HEK293 (cell line): ENCODE measurements around the gene UCHL1.

Source experiments
- KLF16 ChIP-seq: fragments of 450-650 bp; formaldehyde crosslinking; IDR thresholded peaks from 2 replicates; pipeline ENCODE4 v1.5.1; 2017; ENCODE audit warnings: missing biosample characterization, missing genetic modification characterization
- KLF8 ChIP-seq: fragments of 450-650 bp; formaldehyde crosslinking; IDR thresholded peaks from 2 replicates; pipeline ENCODE4 v1.5.1; 2016; ENCODE audit warnings: missing biosample characterization, missing genetic modification characterization
- MYNN ChIP-seq: fragments of 450-650 bp; formaldehyde crosslinking; IDR thresholded peaks from 2 replicates; pipeline ENCODE4 v1.5.1; 2016; ENCODE audit warnings: missing biosample characterization, missing genetic modification characterization, borderline replicate concordance
- MZF1 ChIP-seq: fragments of 450-650 bp; formaldehyde crosslinking; IDR thresholded peaks from 2 replicates; pipeline ENCODE4 v1.5.1; 2017; ENCODE audit warnings: missing biosample characterization, missing genetic modification characterization, borderline replicate concordance
- OSR2 ChIP-seq: fragments of 450-650 bp; formaldehyde crosslinking; IDR thresholded peaks from 2 replicates; pipeline ENCODE4 v1.5.1; 2016; ENCODE audit warnings: missing biosample characterization, missing genetic modification characterization
- SP7 ChIP-seq: fragments of 450-650 bp; formaldehyde crosslinking; IDR thresholded peaks from 2 replicates; pipeline ENCODE4 v1.5.1; 2016; ENCODE audit warnings: missing biosample characterization, missing genetic modification characterization
- YY2 ChIP-seq: fragments of 450-650 bp; formaldehyde crosslinking; IDR thresholded peaks from 2 replicates; pipeline ENCODE4 v1.5.1; 2016; ENCODE audit warnings: missing biosample characterization, missing genetic modification characterization
- ZBTB20 ChIP-seq: fragments of 450-650 bp; formaldehyde crosslinking; IDR thresholded peaks from 2 replicates; pipeline ENCODE4 v1.5.1; 2016; ENCODE audit warnings: missing biosample characterization, missing genetic modification characterization
- ZBTB48 ChIP-seq: fragments of 450-650 bp; formaldehyde crosslinking; IDR thresholded peaks from 2 replicates; pipeline ENCODE4 v1.5.1; 2016; ENCODE audit warnings: missing biosample characterization, missing genetic modification characterization
- ZFP69B ChIP-seq: fragments of 450-650 bp; formaldehyde crosslinking; IDR thresholded peaks from 2 replicates; pipeline ENCODE4 v1.5.1; 2016; ENCODE audit warnings: missing biosample characterization, missing genetic modification characterization
- ZNF112 ChIP-seq: fragments of 450-650 bp; formaldehyde crosslinking; IDR thresholded peaks from 2 replicates; pipeline ENCODE4 v1.5.0; 2017; ENCODE audit warnings: missing biosample characterization, missing genetic modification characterization
- ZNF121 ChIP-seq: fragments of 450-650 bp; formaldehyde crosslinking; IDR thresholded peaks from 2 replicates; pipeline ENCODE4 v1.5.1; 2016; ENCODE audit warnings: missing biosample characterization, missing genetic modification characterization
- ZNF133 ChIP-seq: fragments of 450-650 bp; formaldehyde crosslinking; IDR thresholded peaks from 2 replicates; pipeline ENCODE4 v1.5.1; 2016; ENCODE audit warnings: missing biosample characterization, missing genetic modification characterization
- ZNF157 ChIP-seq: fragments of 450-650 bp; formaldehyde crosslinking; IDR thresholded peaks from 2 replicates; pipeline ENCODE4 v1.5.1; 2016; ENCODE audit warnings: missing biosample characterization, missing genetic modification characterization
- ZNF174 ChIP-seq: fragments of 450-650 bp; formaldehyde crosslinking; IDR thresholded peaks from 2 replicates; pipeline ENCODE4 v1.5.0; 2017; ENCODE audit warnings: missing biosample characterization, mild to moderate bottlenecking, missing genetic modification characterization
- ZNF324 ChIP-seq: fragments of 450-650 bp; formaldehyde crosslinking; IDR thresholded peaks from 2 replicates; pipeline ENCODE4 v1.5.1; 2016; ENCODE audit warnings: missing biosample characterization, missing genetic modification characterization
- ZNF423 ChIP-seq: fragments of 450-650 bp; formaldehyde crosslinking; IDR thresholded peaks from 2 replicates; pipeline ENCODE4 v1.5.1; 2016; ENCODE audit warnings: missing biosample characterization, missing genetic modification characterization
- ZNF433 ChIP-seq: fragments of 450-650 bp; formaldehyde crosslinking; IDR thresholded peaks from 2 replicates; pipeline ENCODE4 v1.5.1; 2016; ENCODE audit warnings: missing biosample characterization, missing genetic modification characterization, low read depth
- ZNF514 ChIP-seq: fragments of 450-650 bp; formaldehyde crosslinking; IDR thresholded peaks from 2 replicates; pipeline ENCODE4 v1.5.1; 2016; ENCODE audit warnings: missing biosample characterization, missing genetic modification characterization
- ZNF549 ChIP-seq: fragments of 450-650 bp; IDR thresholded peaks from 2 replicates; pipeline ENCODE4 v1.5.1; 2018; ENCODE audit warnings: missing biosample characterization, missing genetic modification characterization, mild to moderate bottlenecking, inconsistent platforms, moderate library complexity
- ZNF560 ChIP-seq: fragments of 450-650 bp; formaldehyde crosslinking; IDR thresholded peaks from 2 replicates; pipeline ENCODE4 v1.5.1; 2017; ENCODE audit warnings: missing biosample characterization, missing genetic modification characterization, borderline replicate concordance
- ZNF585B ChIP-seq: fragments of 450-650 bp; formaldehyde crosslinking; IDR thresholded peaks from 2 replicates; pipeline ENCODE4 v1.5.1; 2016; ENCODE audit warnings: missing biosample characterization, missing genetic modification characterization
- ZNF76 ChIP-seq: fragments of 450-650 bp; formaldehyde crosslinking; IDR thresholded peaks from 2 replicates; pipeline ENCODE4; 2016; ENCODE audit warnings: low read depth, missing biosample characterization, missing genetic modification characterization, borderline replicate concordance
- TF ChIP-seq, protein P1 (sequence below): fragments of 450-650 bp; formaldehyde crosslinking; IDR thresholded peaks from 2 replicates; pipeline ENCODE4 v1.5.1; 2016; ENCODE audit warnings: missing biosample characterization, missing genetic modification characterization, borderline replicate concordance
- TF ChIP-seq, protein P2 (sequence below): fragments of 450-650 bp; formaldehyde crosslinking; IDR thresholded peaks from 2 replicates; pipeline ENCODE4 v1.5.1; 2016; ENCODE audit warnings: missing biosample characterization, missing genetic modification characterization
- TF ChIP-seq, protein P3 (sequence below): IDR thresholded peaks from 2 replicates; pipeline ENCODE4 v1.6.1; 2011; ENCODE audit warnings: mild to moderate bottlenecking, low read depth, low read length, borderline replicate concordance
- TF ChIP-seq, protein P4 (sequence below): fragments of 450-650 bp; formaldehyde crosslinking; IDR thresholded peaks from 2 replicates; pipeline ENCODE4 v1.5.1; 2016; ENCODE audit warnings: missing biosample characterization, missing genetic modification characterization
- TF ChIP-seq, protein P5 (sequence below): fragments of 450-650 bp; formaldehyde crosslinking; IDR thresholded peaks from 2 replicates; pipeline ENCODE4 v1.5.1; 2016; ENCODE audit warnings: missing biosample characterization, missing genetic modification characterization
- TF ChIP-seq, protein P6 (sequence below): fragments of 450-650 bp; formaldehyde crosslinking; IDR thresholded peaks from 2 replicates; pipeline ENCODE4; 2016; ENCODE audit warnings: missing biosample characterization, missing genetic modification characterization
- TF ChIP-seq, protein P7 (sequence below): fragments of 450-650 bp; formaldehyde crosslinking; IDR thresholded peaks from 2 replicates; pipeline ENCODE4 v1.5.1; 2016; ENCODE audit warnings: missing biosample characterization, missing genetic modification characterization

Gene UCHL1

DNA sequence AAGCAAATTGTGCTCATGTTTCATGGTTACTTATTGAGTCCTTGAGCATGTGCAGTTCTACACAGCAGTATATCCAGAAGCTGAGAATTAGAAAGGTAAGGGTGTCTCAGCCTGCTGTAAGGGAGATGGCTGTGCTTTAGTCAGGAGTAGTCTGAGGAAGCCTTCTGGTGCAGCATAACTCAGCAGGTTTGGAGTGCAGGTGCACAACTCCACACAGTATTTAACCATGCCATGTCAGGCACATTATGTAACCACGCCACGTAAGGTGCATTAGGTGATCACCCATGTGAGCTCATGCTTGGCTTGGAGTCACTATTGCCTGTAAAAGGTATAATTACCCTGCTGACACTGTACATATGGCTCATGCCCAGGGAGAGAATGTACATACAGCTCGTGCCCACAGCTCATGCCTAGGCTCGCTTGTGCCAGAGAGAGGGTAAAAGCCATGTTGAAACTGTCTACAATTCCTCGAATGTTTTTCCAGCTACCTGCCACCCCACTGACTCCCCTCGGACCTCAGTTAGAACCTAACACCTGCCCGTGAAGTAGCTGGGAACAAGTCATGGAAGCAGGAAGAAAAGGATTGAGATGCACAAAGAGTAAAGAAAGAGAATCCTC is 37.8 kb downstream of the UCHL1 start (continued):
- TF ChIP-seq, protein P1, sequence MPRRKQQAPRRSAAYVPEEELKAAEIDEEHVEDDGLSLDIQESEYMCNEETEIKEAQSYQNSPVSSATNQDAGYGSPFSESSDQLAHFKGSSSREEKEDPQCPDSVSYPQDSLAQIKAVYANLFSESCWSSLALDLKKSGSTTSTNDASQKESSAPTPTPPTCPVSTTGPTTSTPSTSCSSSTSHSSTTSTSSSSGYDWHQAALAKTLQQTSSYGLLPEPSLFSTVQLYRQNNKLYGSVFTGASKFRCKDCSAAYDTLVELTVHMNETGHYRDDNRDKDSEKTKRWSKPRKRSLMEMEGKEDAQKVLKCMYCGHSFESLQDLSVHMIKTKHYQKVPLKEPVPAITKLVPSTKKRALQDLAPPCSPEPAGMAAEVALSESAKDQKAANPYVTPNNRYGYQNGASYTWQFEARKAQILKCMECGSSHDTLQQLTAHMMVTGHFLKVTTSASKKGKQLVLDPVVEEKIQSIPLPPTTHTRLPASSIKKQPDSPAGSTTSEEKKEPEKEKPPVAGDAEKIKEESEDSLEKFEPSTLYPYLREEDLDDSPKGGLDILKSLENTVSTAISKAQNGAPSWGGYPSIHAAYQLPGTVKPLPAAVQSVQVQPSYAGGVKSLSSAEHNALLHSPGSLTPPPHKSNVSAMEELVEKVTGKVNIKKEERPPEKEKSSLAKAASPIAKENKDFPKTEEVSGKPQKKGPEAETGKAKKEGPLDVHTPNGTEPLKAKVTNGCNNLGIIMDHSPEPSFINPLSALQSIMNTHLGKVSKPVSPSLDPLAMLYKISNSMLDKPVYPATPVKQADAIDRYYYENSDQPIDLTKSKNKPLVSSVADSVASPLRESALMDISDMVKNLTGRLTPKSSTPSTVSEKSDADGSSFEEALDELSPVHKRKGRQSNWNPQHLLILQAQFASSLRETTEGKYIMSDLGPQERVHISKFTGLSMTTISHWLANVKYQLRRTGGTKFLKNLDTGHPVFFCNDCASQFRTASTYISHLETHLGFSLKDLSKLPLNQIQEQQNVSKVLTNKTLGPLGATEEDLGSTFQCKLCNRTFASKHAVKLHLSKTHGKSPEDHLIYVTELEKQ (tag by site-specific recombination), result no peak
- TF ChIP-seq MZF1 (tag by site-specific recombination), result no peak
- TF ChIP-seq, protein P2, sequence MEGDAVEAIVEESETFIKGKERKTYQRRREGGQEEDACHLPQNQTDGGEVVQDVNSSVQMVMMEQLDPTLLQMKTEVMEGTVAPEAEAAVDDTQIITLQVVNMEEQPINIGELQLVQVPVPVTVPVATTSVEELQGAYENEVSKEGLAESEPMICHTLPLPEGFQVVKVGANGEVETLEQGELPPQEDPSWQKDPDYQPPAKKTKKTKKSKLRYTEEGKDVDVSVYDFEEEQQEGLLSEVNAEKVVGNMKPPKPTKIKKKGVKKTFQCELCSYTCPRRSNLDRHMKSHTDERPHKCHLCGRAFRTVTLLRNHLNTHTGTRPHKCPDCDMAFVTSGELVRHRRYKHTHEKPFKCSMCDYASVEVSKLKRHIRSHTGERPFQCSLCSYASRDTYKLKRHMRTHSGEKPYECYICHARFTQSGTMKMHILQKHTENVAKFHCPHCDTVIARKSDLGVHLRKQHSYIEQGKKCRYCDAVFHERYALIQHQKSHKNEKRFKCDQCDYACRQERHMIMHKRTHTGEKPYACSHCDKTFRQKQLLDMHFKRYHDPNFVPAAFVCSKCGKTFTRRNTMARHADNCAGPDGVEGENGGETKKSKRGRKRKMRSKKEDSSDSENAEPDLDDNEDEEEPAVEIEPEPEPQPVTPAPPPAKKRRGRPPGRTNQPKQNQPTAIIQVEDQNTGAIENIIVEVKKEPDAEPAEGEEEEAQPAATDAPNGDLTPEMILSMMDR (tag by site-specific recombination), result no peak
- TF ChIP-seq ZBTB20, result no peak
- TF ChIP-seq ZNF560 (tag by site-specific recombination), result no peak
- TF ChIP-seq ZNF324 (tag by site-specific recombination), result no peak
- TF ChIP-seq, protein P3, sequence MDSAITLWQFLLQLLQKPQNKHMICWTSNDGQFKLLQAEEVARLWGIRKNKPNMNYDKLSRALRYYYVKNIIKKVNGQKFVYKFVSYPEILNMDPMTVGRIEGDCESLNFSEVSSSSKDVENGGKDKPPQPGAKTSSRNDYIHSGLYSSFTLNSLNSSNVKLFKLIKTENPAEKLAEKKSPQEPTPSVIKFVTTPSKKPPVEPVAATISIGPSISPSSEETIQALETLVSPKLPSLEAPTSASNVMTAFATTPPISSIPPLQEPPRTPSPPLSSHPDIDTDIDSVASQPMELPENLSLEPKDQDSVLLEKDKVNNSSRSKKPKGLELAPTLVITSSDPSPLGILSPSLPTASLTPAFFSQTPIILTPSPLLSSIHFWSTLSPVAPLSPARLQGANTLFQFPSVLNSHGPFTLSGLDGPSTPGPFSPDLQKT, result no peak
- TF ChIP-seq KLF16 (tag by site-specific recombination), result no peak
- TF ChIP-seq ZNF157 (tag by site-specific recombination), result peak; percentile 47; the same call in 1 of the 2 replicates
- TF ChIP-seq ZNF585B (tag by site-specific recombination), result peak; percentile 30; the same call in 1 of the 2 replicates
- no peak for TF ChIP-seq ZNF433 (tag by site-specific recombination)
- TF ChIP-seq, protein P4, sequence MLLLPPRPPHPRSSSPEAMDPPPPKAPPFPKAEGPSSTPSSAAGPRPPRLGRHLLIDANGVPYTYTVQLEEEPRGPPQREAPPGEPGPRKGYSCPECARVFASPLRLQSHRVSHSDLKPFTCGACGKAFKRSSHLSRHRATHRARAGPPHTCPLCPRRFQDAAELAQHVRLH (tag by site-specific recombination), result no peak
- TF ChIP-seq ZNF423, result no peak
- TF ChIP-seq, protein P5, sequence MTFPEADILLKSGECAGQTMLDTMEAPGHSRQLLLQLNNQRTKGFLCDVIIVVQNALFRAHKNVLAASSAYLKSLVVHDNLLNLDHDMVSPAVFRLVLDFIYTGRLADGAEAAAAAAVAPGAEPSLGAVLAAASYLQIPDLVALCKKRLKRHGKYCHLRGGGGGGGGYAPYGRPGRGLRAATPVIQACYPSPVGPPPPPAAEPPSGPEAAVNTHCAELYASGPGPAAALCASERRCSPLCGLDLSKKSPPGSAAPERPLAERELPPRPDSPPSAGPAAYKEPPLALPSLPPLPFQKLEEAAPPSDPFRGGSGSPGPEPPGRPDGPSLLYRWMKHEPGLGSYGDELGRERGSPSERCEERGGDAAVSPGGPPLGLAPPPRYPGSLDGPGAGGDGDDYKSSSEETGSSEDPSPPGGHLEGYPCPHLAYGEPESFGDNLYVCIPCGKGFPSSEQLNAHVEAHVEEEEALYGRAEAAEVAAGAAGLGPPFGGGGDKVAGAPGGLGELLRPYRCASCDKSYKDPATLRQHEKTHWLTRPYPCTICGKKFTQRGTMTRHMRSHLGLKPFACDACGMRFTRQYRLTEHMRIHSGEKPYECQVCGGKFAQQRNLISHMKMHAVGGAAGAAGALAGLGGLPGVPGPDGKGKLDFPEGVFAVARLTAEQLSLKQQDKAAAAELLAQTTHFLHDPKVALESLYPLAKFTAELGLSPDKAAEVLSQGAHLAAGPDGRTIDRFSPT (tag by site-specific recombination), result no peak
- no peak for TF ChIP-seq ZNF76
- TF ChIP-seq, protein P6, sequence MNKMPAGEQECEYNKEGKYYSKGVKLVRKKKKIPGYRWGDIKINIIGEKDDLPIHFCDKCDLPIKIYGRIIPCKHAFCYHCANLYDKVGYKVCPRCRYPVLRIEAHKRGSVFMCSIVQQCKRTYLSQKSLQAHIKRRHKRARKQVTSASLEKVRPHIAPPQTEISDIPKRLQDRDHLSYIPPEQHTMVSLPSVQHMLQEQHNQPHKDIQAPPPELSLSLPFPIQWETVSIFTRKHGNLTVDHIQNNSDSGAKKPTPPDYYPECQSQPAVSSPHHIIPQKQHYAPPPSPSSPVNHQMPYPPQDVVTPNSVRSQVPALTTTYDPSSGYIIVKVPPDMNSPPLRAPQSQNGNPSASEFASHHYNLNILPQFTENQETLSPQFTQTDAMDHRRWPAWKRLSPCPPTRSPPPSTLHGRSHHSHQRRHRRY (tag by site-specific recombination), result no peak
- TF ChIP-seq SP7 (tag by site-specific recombination), result no peak
- no peak for TF ChIP-seq YY2 (tag by site-specific recombination)
- TF ChIP-seq, protein P7, sequence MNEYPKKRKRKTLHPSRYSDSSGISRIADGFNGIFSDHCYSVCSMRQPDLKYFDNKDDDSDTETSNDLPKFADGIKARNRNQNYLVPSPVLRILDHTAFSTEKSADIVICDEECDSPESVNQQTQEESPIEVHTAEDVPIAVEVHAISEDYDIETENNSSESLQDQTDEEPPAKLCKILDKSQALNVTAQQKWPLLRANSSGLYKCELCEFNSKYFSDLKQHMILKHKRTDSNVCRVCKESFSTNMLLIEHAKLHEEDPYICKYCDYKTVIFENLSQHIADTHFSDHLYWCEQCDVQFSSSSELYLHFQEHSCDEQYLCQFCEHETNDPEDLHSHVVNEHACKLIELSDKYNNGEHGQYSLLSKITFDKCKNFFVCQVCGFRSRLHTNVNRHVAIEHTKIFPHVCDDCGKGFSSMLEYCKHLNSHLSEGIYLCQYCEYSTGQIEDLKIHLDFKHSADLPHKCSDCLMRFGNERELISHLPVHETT, result no peak
- TF ChIP-seq MYNN, result no peak
- no peak for TF ChIP-seq KLF8
- TF ChIP-seq ZNF514 (tag by site-specific recombination), result no peak
- no peak for TF ChIP-seq OSR2 (tag by site-specific recombination)
- TF ChIP-seq ZNF121 (tag by site-specific recombination), result no peak
- no peak for TF ChIP-seq ZNF174 (tag by site-specific recombination)
- TF ChIP-seq ZNF133 (tag by site-specific recombination), result 0 out of 2 replicates have a peak, but pooled peaks have one; percentile 38
- peak; percentile 79 for TF ChIP-seq ZNF549 (tag by site-specific recombination)
- 0 out of 2 replicates have a peak, but pooled peaks have one; percentile 45 for TF ChIP-seq ZNF112 (tag by site-specific recombination)
- no peak for TF ChIP-seq ZBTB48
- TF ChIP-seq ZFP69B, result no peak
